Parathyroid adenoma (tissue), 2 donors: ENCODE results near the gene CCDC159.
"Not testable (repeated sequence)": the region's sequence is repeated elsewhere in the genome, so short reads cannot be mapped to it uniquely, and the experiment has no call there.

ENCODE experiments used
- H2AFZ ChIP-seq: fragments of 300-600 bp; sonication (generic); one replicate; pipeline ENCODE4 v1.7.0; 2017; ENCODE audit warnings: antibody characterized with exemption, mild to moderate bottlenecking
- H3K27ac ChIP-seq: fragments of 300-600 bp; sonication (generic); one replicate; pipeline ENCODE4 v1.7.0; 2017
- H3K27me3 ChIP-seq: fragments of 300-600 bp; sonication (generic); one replicate; pipeline ENCODE4 v1.7.0; 2017; ENCODE audit warnings: low read length; ENCODE audit not compliant: control insufficient read depth, insufficient read depth
- H3K36me3 ChIP-seq: fragments of 300-600 bp; sonication (generic); one replicate; pipeline ENCODE4 v1.7.0; 2017; ENCODE audit warnings: low read length; ENCODE audit not compliant: control insufficient read depth, insufficient read depth
- H3K4me1 ChIP-seq: fragments of 300-600 bp; sonication (generic); one replicate; pipeline ENCODE4 v1.7.0; 2017; ENCODE audit warnings: control low read depth
- H3K4me2 ChIP-seq: fragments of 300-600 bp; sonication (generic); one replicate; pipeline ENCODE4 v1.7.0; 2017; ENCODE audit warnings: low read length
- H3K4me3 ChIP-seq: fragments of 300-600 bp; sonication (generic); one replicate; pipeline ENCODE4 v1.7.0; 2017; ENCODE audit warnings: low read depth, low read length
- H3K79me2 ChIP-seq: fragments of 300-600 bp; sonication (generic); one replicate; pipeline ENCODE4 v1.7.0; 2017; ENCODE audit warnings: control low read depth
- H3K9ac ChIP-seq: fragments of 300-600 bp; sonication (generic); one replicate; pipeline ENCODE4 v1.7.0; 2017; ENCODE audit warnings: mild to moderate bottlenecking
- H3K9me3 ChIP-seq: fragments of 300-600 bp; sonication (generic); one replicate; pipeline ENCODE4 v1.7.0; 2017; ENCODE audit warnings: low read length; ENCODE audit not compliant: control insufficient read depth
- CTCF ChIP-seq: fragments of 300-600 bp; sonication (generic); IDR thresholded peaks from one replicate; pipeline ENCODE4 v1.7.0; 2017; ENCODE audit warnings: antibody characterized with exemption, mild to moderate bottlenecking
- donor health status: primary hyperparathyroidism.

Gene CCDC159

GRCh38 chr19:11347546-11348039 is 1.3 kb downstream of the CCDC159 start:
- Histone ChIP-seq H3K79me2 (no peaks in the 10 kb centered on the region), H2AFZ (no peak overlapping the region), H3K4me2 (no peak overlapping the region), H3K9ac (no peak overlapping the region), H3K4me3 (no peak overlapping the region), H3K4me1 (peaks cover 19% of the 10 kb centered on the region), H3K9me3 (no peaks in the 10 kb centered on the region), H3K27ac (no peak overlapping the region), H3K36me3 (no peaks in the 10 kb centered on the region), H3K27me3 (no peaks in the 10 kb centered on the region)
- no peak for TF ChIP-seq CTCF

GRCh38 chr19:11349171-11349570 is 2.9 kb downstream of the CCDC159 start:
- no peak overlapping the region for H3K9ac ChIP-seq
- H3K36me3 ChIP-seq, result no peaks in the 10 kb centered on the region
- peaks cover 16% of the 10 kb centered on the region for H3K4me1 ChIP-seq
- no peaks in the 10 kb centered on the region for H3K9me3 ChIP-seq
- TF ChIP-seq CTCF, result no peak
- H3K27me3 ChIP-seq, result no peaks in the 10 kb centered on the region
- H3K79me2 ChIP-seq, result no peaks in the 10 kb centered on the region
- no peak overlapping the region for H2AFZ ChIP-seq
- no peak overlapping the region for H3K4me2 ChIP-seq
- no peak overlapping the region for H3K27ac ChIP-seq
- no peak overlapping the region for H3K4me3 ChIP-seq

GRCh38 chr19:11354102-11354501 is 7.8 kb downstream of the CCDC159 start:
- H3K27me3 ChIP-seq, H3K4me1 ChIP-seq, H3K79me2 ChIP-seq, H3K9ac ChIP-seq, H3K9me3 ChIP-seq, H3K4me3 ChIP-seq, H3K36me3 ChIP-seq, H3K4me2 ChIP-seq, H3K27ac ChIP-seq, H2AFZ ChIP-seq: not testable (repeated sequence)

GRCh38 chr19:11355160-11356073 is 9.1 kb downstream of the CCDC159 start, which contains the start of gene PLPPR2:
Gene PLPPR2 (plus strand): TSS chr19:11355432. CDS start chr19:11357674, 2,242 bp downstream.
- Histone ChIP-seq H3K27ac (no peak within 1 kb of the TSS), H3K27me3 (no peaks in the 10 kb centered on the region)

More at GRCh38 chr19:11355160-11356073, 9.1 kb downstream of the CCDC159 start, which contains the start of gene PLPPR2:
- H3K79me2 ChIP-seq, result peaks cover 4% of the 10 kb centered on the region
- peak within 1 kb of the TSS; percentile 55 for H3K4me3 ChIP-seq
- peaks cover 4% of the 10 kb centered on the region for H3K4me1 ChIP-seq
- TF ChIP-seq CTCF, result no peak
- no peaks in the 10 kb centered on the region for H3K36me3 ChIP-seq
- H3K4me2 ChIP-seq, result peak within 1 kb of the TSS; percentile 89
- H3K9ac ChIP-seq, result peak within 1 kb of the TSS; percentile 37
- H2AFZ ChIP-seq, result peak within 1 kb of the TSS; percentile 74
- H3K9me3 ChIP-seq, result no peaks in the 10 kb centered on the region
